Measurements from ENCODE around the gene PTPRN2.

GRCh38 chr7:157998884-157999552 is 588.6 kb downstream of the PTPRN2 start:
- no peak for TF ChIP-seq NANOG (IDR thresholded peaks at IDR 0.05; ENCODE audit: insufficient read depth, low read depth, low read length, poor library complexity, severe bottlenecking)
- TF ChIP-seq CHD2 (IDR thresholded peaks at IDR 0.05; ENCODE audit: low read length) = no peak
- TF ChIP-seq CTCF (IDR thresholded peaks at IDR 0.05; ENCODE audit: control extremely low read depth in 1 of 3, insufficient read depth in 1 of 3, low read depth in 1 of 3, low read length in 3 of 3) = no peak
- TF ChIP-seq CHD1 (IDR thresholded peaks at IDR 0.05; ENCODE audit: low read depth, low read length) = no peak
- no peak for TF ChIP-seq EGR1 (IDR thresholded peaks at IDR 0.05; ENCODE audit: borderline replicate concordance, low read depth, low read length)
- TF ChIP-seq BRCA1 (IDR thresholded peaks at IDR 0.05; ENCODE audit: low read depth, low read length) = no peak
- no peak for TF ChIP-seq ZNF274 (IDR thresholded peaks at IDR 0.05; ENCODE audit: borderline replicate concordance, extremely low read depth, low read length)
- no peak for TF ChIP-seq GABPA (IDR thresholded peaks at IDR 0.05; ENCODE audit: borderline replicate concordance, insufficient read depth, low read length)
- no peak for TF ChIP-seq SP1 (IDR thresholded peaks at IDR 0.05; ENCODE audit: low read depth, low read length)
- no peak for TF ChIP-seq POLR2A (IDR thresholded peaks at IDR 0.05; ENCODE audit: control extremely low read depth in 1 of 2, low read depth in 2 of 2, low read length in 2 of 2)

All from H1 (cell line).